ENCODE measurements around the gene UNC93B1. TPM values are rescaled to one million over a fixed set of nuclear protein-coding genes. Genes with fewer than 3 reads are reported as not detected.

The UNC93B1 gene
- total and polyA plus RNA-seq, 2 donors (not counting 1 experiment from before 2014, with no cell fraction given), result 15.7 to 20.0 TPM

- Histone ChIP-seq H3K79me2 (ENCODE audit: control insufficient read depth, insufficient read depth, low read length) (no peaks in the 10 kb centered on the region), H3K27ac (ENCODE audit: insufficient read depth, low read length) (no peak overlapping the region), H3K27me3 (ENCODE audit: control insufficient read depth, insufficient read depth, low read length) (no peaks in the 10 kb centered on the region), H2AFZ (ENCODE audit: low read length) (no peak overlapping the region), H3K4me2 (ENCODE audit: extremely low read depth, insufficient read depth, low read length) (no peak overlapping the region), H3K36me3 (ENCODE audit: control insufficient read depth, insufficient read depth, low read length) (no peaks in the 10 kb centered on the region), H3K9me3 (ENCODE audit: control insufficient read depth, insufficient read depth, low read depth, low read length) (no peaks in the 10 kb centered on the region), H3K4me3 (replicated peaks in 1 of 4; ENCODE audit: control extremely low read depth in 1 of 4, insufficient read depth in 1 of 4, low read depth in 3 of 4, low read length in 4 of 4) (no peak overlapping the region), H3K4me1 (ENCODE audit: control insufficient read depth, extremely low read depth, insufficient read depth, low read length) (no peaks in the 10 kb centered on the region), H4K20me1 (ENCODE audit: control insufficient read depth, extremely low read depth, insufficient read depth, low read length) (no peaks in the 10 kb centered on the region), H3K9ac (ENCODE audit: insufficient read depth, low read length) (no peak overlapping the region)
- no peak for DNase-seq (ENCODE audit: low read depth in 2 of 2)
- TF ChIP-seq CTCF (conservative IDR thresholded peaks at IDR 0.05 in 1 of 2, IDR thresholded peaks at IDR 0.05 in 1 of 2; ENCODE audit: low read depth in 1 of 2, low read length in 2 of 2) (no peak), EZH2 (IDR thresholded peaks at IDR 0.05; ENCODE audit: low read length, missing control alignments) (no peak)
Measured at GRCh38 chr11:67999704-68000103, 4.2 kb downstream of the UNC93B1 start.

- H4K20me1 ChIP-seq (ENCODE audit: control insufficient read depth, extremely low read depth, insufficient read depth, low read length), result no peaks in the 10 kb centered on the region
- H3K9ac ChIP-seq (ENCODE audit: insufficient read depth, low read length), result no peak overlapping the region
- no peak for DNase-seq (ENCODE audit: low read depth in 2 of 2)
- H3K4me3 ChIP-seq (replicated peaks in 1 of 4; ENCODE audit: control extremely low read depth in 1 of 4, insufficient read depth in 1 of 4, low read depth in 3 of 4, low read length in 4 of 4), result no peak overlapping the region
- H3K4me2 ChIP-seq (ENCODE audit: extremely low read depth, insufficient read depth, low read length), result no peak overlapping the region
- TF ChIP-seq CTCF (conservative IDR thresholded peaks at IDR 0.05 in 1 of 2, IDR thresholded peaks at IDR 0.05 in 1 of 2; ENCODE audit: low read depth in 1 of 2, low read length in 2 of 2) (no peak), EZH2 (IDR thresholded peaks at IDR 0.05; ENCODE audit: low read length, missing control alignments) (no peak)
- H3K27ac ChIP-seq (ENCODE audit: insufficient read depth, low read length), result no peak overlapping the region
- H3K79me2 ChIP-seq (ENCODE audit: control insufficient read depth, insufficient read depth, low read length), result no peaks in the 10 kb centered on the region
- no peaks in the 10 kb centered on the region for H3K36me3 ChIP-seq (ENCODE audit: control insufficient read depth, insufficient read depth, low read length)
- no peaks in the 10 kb centered on the region for H3K27me3 ChIP-seq (ENCODE audit: control insufficient read depth, insufficient read depth, low read length)
- no peak overlapping the region for H2AFZ ChIP-seq (ENCODE audit: low read length)
- H3K9me3 ChIP-seq (ENCODE audit: control insufficient read depth, insufficient read depth, low read depth, low read length), result no peaks in the 10 kb centered on the region
- H3K4me1 ChIP-seq (ENCODE audit: control insufficient read depth, extremely low read depth, insufficient read depth, low read length), result no peaks in the 10 kb centered on the region
Measured at GRCh38 chr11:67999201-67999629, 4.7 kb downstream of the UNC93B1 start.

DNA sequence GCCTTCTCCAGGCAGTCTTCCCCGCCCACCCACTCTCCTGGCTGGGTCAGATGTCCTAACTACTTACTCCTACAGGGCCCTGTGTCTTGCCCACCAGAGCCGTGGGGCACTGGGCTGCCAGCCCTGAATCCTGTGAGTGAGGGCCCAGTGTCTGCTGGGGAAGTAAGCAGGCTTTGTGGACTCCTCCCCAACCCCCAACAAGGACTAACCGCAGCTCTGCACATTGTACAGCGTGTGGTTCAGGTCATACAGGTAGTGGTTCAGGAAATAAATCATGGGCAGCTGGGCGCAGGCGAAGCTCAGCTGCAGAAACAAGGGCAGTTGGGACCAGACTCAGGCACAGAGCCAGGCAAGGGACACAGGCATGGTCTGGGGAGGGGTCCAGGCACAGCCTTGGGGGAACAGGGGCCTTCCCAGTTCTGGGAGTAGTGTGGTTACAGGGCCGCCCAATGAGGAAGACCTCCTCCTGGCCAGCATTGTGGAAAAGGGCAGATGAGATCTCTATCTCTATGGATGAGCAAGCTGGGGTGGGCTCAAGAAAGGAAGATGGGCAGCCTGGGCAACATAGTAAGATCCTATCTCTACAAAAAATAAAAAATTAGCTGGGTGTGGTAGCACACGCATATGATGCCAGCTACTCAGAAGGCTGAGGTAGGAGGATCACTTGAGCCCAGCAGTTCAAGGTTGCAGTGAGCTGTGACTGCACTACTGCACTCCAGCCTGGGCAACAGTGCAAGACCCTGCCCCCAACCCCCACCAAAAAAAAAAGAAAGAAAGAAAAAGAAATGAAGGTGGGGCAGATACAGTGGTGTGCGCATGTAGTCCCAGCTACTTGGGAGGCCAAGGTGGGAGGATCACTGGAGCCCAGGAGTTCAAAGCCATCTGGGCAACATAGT is 5.5 kb downstream of the UNC93B1 start:
- Histone ChIP-seq H3K4me2 (ENCODE audit: extremely low read depth, insufficient read depth, low read length) (no peak overlapping the region), H4K20me1 (ENCODE audit: control insufficient read depth, extremely low read depth, insufficient read depth, low read length) (no peaks in the 10 kb centered on the region), H3K27ac (ENCODE audit: insufficient read depth, low read length) (no peak overlapping the region), H3K4me3 (replicated peaks in 1 of 4; ENCODE audit: control extremely low read depth in 1 of 4, insufficient read depth in 1 of 4, low read depth in 3 of 4, low read length in 4 of 4) (no peak overlapping the region), H3K9me3 (ENCODE audit: control insufficient read depth, insufficient read depth, low read depth, low read length) (no peaks in the 10 kb centered on the region), H3K4me1 (ENCODE audit: control insufficient read depth, extremely low read depth, insufficient read depth, low read length) (no peaks in the 10 kb centered on the region), H3K36me3 (ENCODE audit: control insufficient read depth, insufficient read depth, low read length) (no peaks in the 10 kb centered on the region), H3K79me2 (ENCODE audit: control insufficient read depth, insufficient read depth, low read length) (no peaks in the 10 kb centered on the region), H2AFZ (ENCODE audit: low read length) (no peak overlapping the region), H3K27me3 (ENCODE audit: control insufficient read depth, insufficient read depth, low read length) (no peaks in the 10 kb centered on the region), H3K9ac (ENCODE audit: insufficient read depth, low read length) (no peak overlapping the region)
- DNase-seq (ENCODE audit: low read depth in 2 of 2), result no peak
- TF ChIP-seq CTCF (conservative IDR thresholded peaks at IDR 0.05 in 1 of 2, IDR thresholded peaks at IDR 0.05 in 1 of 2; ENCODE audit: low read depth in 1 of 2, low read length in 2 of 2) (no peak), EZH2 (IDR thresholded peaks at IDR 0.05; ENCODE audit: low read length, missing control alignments) (no peak)

All from fibroblast of lung (primary cell).